IMR-90 (cell line): ENCODE data around the gene SMIM7. TPM values are rescaled to one million over a fixed set of nuclear protein-coding genes. Genes with fewer than 3 reads are reported as not detected.

Experiments
- ATAC-seq: fragments of 200-7000 bp; cut with Tn5 transposase; 2 replicates; pipeline ENCODE4 v1.9.1; 2020; ENCODE audit warnings: low read depth, mild to moderate bottlenecking, moderate library complexity
- BruUV-seq: library from RNA; stranded (reverse); fragments of 400-500 nt; replicated peaks from 2 replicates; lab custom pipeline; 2021; lab: Mats Ljungman, UMichigan
- CTCF ChIA-PET: fragments of 300-600 bp; formaldehyde crosslinking; extraction: SDS; loops from one replicate; lab custom pipeline; 2021; ENCODE audit warnings: antibody characterized with exemption; lab: Yijun Ruan, JAX
- POLR2A ChIA-PET: fragments of 300-600 bp; sonication (Branson Sonifier 250); formaldehyde crosslinking; loops from one replicate; lab custom pipeline; 2022; ENCODE audit warnings: antibody characterized with exemption; ENCODE audit not compliant: unreplicated experiment; lab: Charles Lee
- DNase-seq: peaks from one replicate; pipeline ENCODE4 v3.0.0; 2013
- H2AFZ ChIP-seq: replicated peaks from 2 replicates; pipeline ENCODE3; 2013; ENCODE audit warnings: low read length, mild to moderate bottlenecking; ENCODE audit not compliant: poor library complexity
- H2AK5ac ChIP-seq: 2 replicates; pipeline ENCODE4 v1.6.1; 2013; ENCODE audit warnings: low read depth, low read length, inconsistent platforms
- H2AK9ac ChIP-seq: replicated peaks from 2 replicates; pipeline ENCODE3; 2013; ENCODE audit warnings: mild to moderate bottlenecking, low read depth, low read length, moderate library complexity; ENCODE audit not compliant: poor library complexity
- H2BK120ac ChIP-seq: 2 replicates; pipeline ENCODE4 v1.6.1; 2013; ENCODE audit warnings: low read depth, low read length, inconsistent platforms
- H2BK15ac ChIP-seq: 3 replicates; pipeline ENCODE4 v1.6.1; 2013; ENCODE audit warnings: low read depth, low read length, inconsistent platforms
- H2BK20ac ChIP-seq: 2 replicates; pipeline ENCODE4 v1.6.1; 2013; ENCODE audit warnings: low read depth, mild to moderate bottlenecking, inconsistent platforms, low read length, moderate library complexity
- H2BK5ac ChIP-seq: 2 replicates; pipeline ENCODE4 v1.6.1; 2013; ENCODE audit warnings: mild to moderate bottlenecking, low read depth, low read length, inconsistent platforms; ENCODE audit not compliant: poor library complexity, severe bottlenecking
- H3K14ac ChIP-seq: replicated peaks from 2 replicates; pipeline ENCODE4 v1.6.1; 2013; ENCODE audit warnings: low read depth, low read length, inconsistent platforms
- H3K18ac ChIP-seq: 2 replicates; pipeline ENCODE4 v1.6.1; 2013; ENCODE audit warnings: low read depth, low read length, control low read depth
- H3K23ac ChIP-seq: 2 replicates; pipeline ENCODE4 v1.6.1; 2013; ENCODE audit warnings: low read depth, low read length, inconsistent platforms
- H3K27ac ChIP-seq: 2 replicates; pipeline ENCODE4 v1.5.1; 2013; ENCODE audit warnings: mild to moderate bottlenecking, control low read depth, low read length; ENCODE audit not compliant: insufficient read depth
- H3K27me3 ChIP-seq: 2 replicates; pipeline ENCODE4 v1.6.1; 2013; ENCODE audit warnings: low read length; ENCODE audit not compliant: control insufficient read depth, insufficient read depth
- H3K36me3 ChIP-seq: 2 replicates; pipeline ENCODE4 v1.6.1; 2013; ENCODE audit warnings: low read length, mixed read lengths; ENCODE audit not compliant: control insufficient read depth, insufficient read depth
- H3K4ac ChIP-seq: 2 replicates; pipeline ENCODE4 v1.6.1; 2013; ENCODE audit warnings: low read depth, low read length, inconsistent platforms
- H3K4me1 ChIP-seq: 2 replicates; pipeline ENCODE4 v1.6.1; 2013; ENCODE audit warnings: low read length, mixed read lengths; ENCODE audit not compliant: control insufficient read depth, insufficient read depth
- H3K4me2 ChIP-seq: 2 replicates; pipeline ENCODE4 v1.6.1; 2013; ENCODE audit warnings: low read depth, mild to moderate bottlenecking, control low read depth, low read length, moderate library complexity
- H3K4me3 ChIP-seq: 2 replicates; pipeline ENCODE4 v1.5.1; 2013; ENCODE audit warnings: low read depth, mild to moderate bottlenecking, control low read depth, low read length, moderate library complexity; ENCODE audit not compliant: insufficient read depth
- H3K56ac ChIP-seq: 2 replicates; pipeline ENCODE4 v1.6.1; 2013; ENCODE audit warnings: low read length, inconsistent platforms; ENCODE audit not compliant: insufficient read depth; ENCODE audit errors: extremely low read depth
- H3K79me1 ChIP-seq, 2 experiments: 2 replicates each; pipeline ENCODE4 v1.6.1; 2013; ENCODE audit warnings: low read length in 2 of 2, inconsistent platforms in 1 of 2, low read depth in 1 of 2
- H3K9ac ChIP-seq: 2 replicates; pipeline ENCODE4 v1.6.1; 2013; ENCODE audit warnings: low read depth, low read length, control low read depth
- H3K9me1 ChIP-seq: 2 replicates; pipeline ENCODE4 v1.6.1; 2013; ENCODE audit warnings: low read length, inconsistent platforms; ENCODE audit not compliant: insufficient read depth
- H3K9me3 ChIP-seq: 2 replicates; pipeline ENCODE4 v1.6.1; 2013; ENCODE audit warnings: low read length; ENCODE audit not compliant: control insufficient read depth, insufficient read depth
- H4K20me1 ChIP-seq: 2 replicates; pipeline ENCODE4 v1.6.1; 2013; ENCODE audit warnings: low read length, inconsistent platforms; ENCODE audit not compliant: insufficient read depth
- H4K5ac ChIP-seq: 2 replicates; pipeline ENCODE4 v1.6.1; 2013; ENCODE audit warnings: mild to moderate bottlenecking, low read depth, low read length, control low read depth
- H4K8ac ChIP-seq, 2 experiments: 2 replicates each; pipeline ENCODE4 v1.6.1; 2013; ENCODE audit warnings: low read depth in 2 of 2, low read length in 2 of 2, control low read depth in 1 of 2, inconsistent platforms in 1 of 2
- H4K91ac ChIP-seq: 2 replicates; pipeline ENCODE4 v1.6.1; 2013; ENCODE audit warnings: low read depth, low read length, inconsistent platforms; ENCODE audit not compliant: insufficient read depth
- BHLHE40 ChIP-seq: fragments of 150-350 bp; IDR thresholded peaks from 2 replicates; pipeline ENCODE4 v1.6.1; 2016; ENCODE audit warnings: mild to moderate bottlenecking, low read depth, low read length
- CEBPB ChIP-seq: IDR thresholded peaks from 2 replicates; pipeline ENCODE4 v1.6.1; 2012; ENCODE audit warnings: low read depth, low read length, improper control_type of control experiment
- CHD1 ChIP-seq: IDR thresholded peaks from 2 replicates; pipeline ENCODE4 v1.6.1; 2012; ENCODE audit warnings: low read depth, low read length, improper control_type of control experiment
- CTCF ChIP-seq: conservative IDR thresholded peaks from 2 replicates; pipeline ENCODE4 v1.5.1; 2012; ENCODE audit warnings: mild to moderate bottlenecking, low read depth, low read length, improper control_type of control experiment
- FOS ChIP-seq: fragments of 150-350 bp; IDR thresholded peaks from 2 replicates; pipeline ENCODE4 v1.6.1; 2016; ENCODE audit warnings: low read depth, low read length
- MAFK ChIP-seq: IDR thresholded peaks from 2 replicates; pipeline ENCODE4 v1.6.1; 2012; ENCODE audit warnings: low read depth, low read length, improper control_type of control experiment
- MAZ ChIP-seq: IDR thresholded peaks from 2 replicates; pipeline ENCODE4 v1.6.1; 2012; ENCODE audit warnings: low read depth, mild to moderate bottlenecking, low read length, improper control_type of control experiment, moderate library complexity, borderline replicate concordance
- MXI1 ChIP-seq: IDR thresholded peaks from 2 replicates; pipeline ENCODE4 v1.6.1; 2012; ENCODE audit warnings: low read depth, mild to moderate bottlenecking, low read length, moderate library complexity, borderline replicate concordance
- NFE2L2 ChIP-seq: fragments of 150-350 bp; IDR thresholded peaks from 2 replicates; pipeline ENCODE4 v1.6.1; 2016; ENCODE audit warnings: low read depth, mild to moderate bottlenecking, low read length
- POLR2A ChIP-seq: IDR thresholded peaks from 2 replicates; pipeline ENCODE4 v1.6.1; 2012; ENCODE audit warnings: mild to moderate bottlenecking, low read depth, low read length
- RAD21 ChIP-seq: IDR thresholded peaks from 2 replicates; pipeline ENCODE4 v1.6.1; 2012; ENCODE audit warnings: low read length, improper control_type of control experiment
- RCOR1 ChIP-seq: IDR thresholded peaks from 2 replicates; pipeline ENCODE4 v1.6.1; 2012; ENCODE audit warnings: mild to moderate bottlenecking, low read length, improper control_type of control experiment; ENCODE audit not compliant: insufficient replicate concordance
- RFX5 ChIP-seq: IDR thresholded peaks from 2 replicates; pipeline ENCODE4 v1.8.0; 2012; ENCODE audit warnings: low read depth, mild to moderate bottlenecking, low read length, moderate library complexity
- SMC3 ChIP-seq: fragments of 150-350 bp; IDR thresholded peaks from 2 replicates; pipeline ENCODE4 v1.6.1; 2016; ENCODE audit warnings: low read depth, mild to moderate bottlenecking, antibody characterized with exemption, low read length, moderate library complexity
- WGBS, 2 experiments: methylation state at CpG; one replicate each; pipeline versions ENCODE4 v1.1.5 to v1.1.7; 2013; ENCODE audit warnings: missing lambda C conversion rate in 2 of 2; ENCODE audit not compliant: insufficient read length in 1 of 2; ENCODE audit errors: extremely low coverage in 2 of 2; 5-methylcytosine and 5-hydroxymethylcytosine counted together
- dilution Hi-C: fragments of 300-500 bp; cut with HindIII; formaldehyde crosslinking; loops from one replicate; pipeline ENCODE4 v1.14.3; 2018; ENCODE audit warnings: low sequenced_read_pairs; ENCODE audit not compliant: unreplicated experiment
- in situ Hi-C: fragments of 300-500 bp; cut with MboI; formaldehyde crosslinking; loops from 3 replicates; pipeline ENCODE4 v1.14.3; 2019; ENCODE audit warnings: low sequenced_read_pairs, inconsistent platforms, mixed read lengths
- intact Hi-C: fragments of 100-400 bp; cut with micrococcal nuclease; formaldehyde crosslinking; loops from 2 replicates; pipeline ENCODE4 v1.10.0; 2022
- polyA plus RNA-seq, 3 experiments: library from polyadenylated mRNA; depleted of rRNA; stranded (reverse); fragments of >200 nt; gene quantifications; 2 replicates each; pipeline ENCODE4 v1.2.3, GENCODE V29; 2012; ENCODE audit warnings: low replicate concordance in 1 of 3
- total RNA-seq: library from RNA; depleted of rRNA; stranded (reverse); fragments of >200 nt; gene quantifications from 2 replicates; pipeline ENCODE4 v1.2.3, GENCODE V29; 2012
- TF ChIP-seq, protein P1 (sequence below): fragments of 150-350 bp; IDR thresholded peaks from 2 replicates; pipeline ENCODE4 v1.6.1; 2016; ENCODE audit warnings: low read depth, mild to moderate bottlenecking, low read length, moderate library complexity, borderline replicate concordance
- TF ChIP-seq, protein P2 (sequence below): fragments of 150-350 bp; IDR thresholded peaks from 2 replicates; pipeline ENCODE4 v1.6.1; 2017; ENCODE audit warnings: mild to moderate bottlenecking, antibody characterized with exemption, low read length, low read depth

The SMIM7 gene
- total and polyA plus RNA-seq, 2 of the 4 experiments (the other 2 are of a cell fraction) = 55.7 to 64.8 TPM

GRCh38 chr19:16612636-16613035 is 47.3 kb downstream of the SMIM7 start:
- peaks cover 90% of the 10 kb centered on the region for H4K20me1 ChIP-seq
- H2BK15ac ChIP-seq = no peak overlapping the region
- H3K27me3 ChIP-seq = no peaks in the 10 kb centered on the region
- H3K9me3 ChIP-seq = no peaks in the 10 kb centered on the region
- H3K56ac ChIP-seq = no peak overlapping the region
- no peak overlapping the region for H3K18ac ChIP-seq
- no peak overlapping the region for H3K23ac ChIP-seq
- DNase-seq = no peak
- ChIA-PET CTCF (no interaction called here), POLR2A (no interaction called here)
- intact Hi-C loops (no loop called here), in situ Hi-C loops (no loop called here), dilution Hi-C loops (no loop called here)
- no peak for TF ChIP-seq MAFK
- TF ChIP-seq, protein P1, sequence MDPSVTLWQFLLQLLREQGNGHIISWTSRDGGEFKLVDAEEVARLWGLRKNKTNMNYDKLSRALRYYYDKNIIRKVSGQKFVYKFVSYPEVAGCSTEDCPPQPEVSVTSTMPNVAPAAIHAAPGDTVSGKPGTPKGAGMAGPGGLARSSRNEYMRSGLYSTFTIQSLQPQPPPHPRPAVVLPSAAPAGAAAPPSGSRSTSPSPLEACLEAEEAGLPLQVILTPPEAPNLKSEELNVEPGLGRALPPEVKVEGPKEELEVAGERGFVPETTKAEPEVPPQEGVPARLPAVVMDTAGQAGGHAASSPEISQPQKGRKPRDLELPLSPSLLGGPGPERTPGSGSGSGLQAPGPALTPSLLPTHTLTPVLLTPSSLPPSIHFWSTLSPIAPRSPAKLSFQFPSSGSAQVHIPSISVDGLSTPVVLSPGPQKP = no peak
- no peak for TF ChIP-seq SMC3
- TF ChIP-seq CHD1 = no peak
- TF ChIP-seq CTCF = no peak
- TF ChIP-seq RCOR1 = no peak
- no peak for TF ChIP-seq MXI1
- no peak for TF ChIP-seq NFE2L2
- TF ChIP-seq CEBPB = no peak
- TF ChIP-seq RAD21 = no peak
- no peak for TF ChIP-seq MAZ
- no peak for TF ChIP-seq RFX5
- no peak for TF ChIP-seq POLR2A
- TF ChIP-seq FOS = no peak
- TF ChIP-seq, protein P2, sequence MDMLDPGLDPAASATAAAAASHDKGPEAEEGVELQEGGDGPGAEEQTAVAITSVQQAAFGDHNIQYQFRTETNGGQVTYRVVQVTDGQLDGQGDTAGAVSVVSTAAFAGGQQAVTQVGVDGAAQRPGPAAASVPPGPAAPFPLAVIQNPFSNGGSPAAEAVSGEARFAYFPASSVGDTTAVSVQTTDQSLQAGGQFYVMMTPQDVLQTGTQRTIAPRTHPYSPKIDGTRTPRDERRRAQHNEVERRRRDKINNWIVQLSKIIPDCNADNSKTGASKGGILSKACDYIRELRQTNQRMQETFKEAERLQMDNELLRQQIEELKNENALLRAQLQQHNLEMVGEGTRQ = no peak
- TF ChIP-seq BHLHE40 = no peak
- no peak overlapping the region for H2BK120ac ChIP-seq
- H3K4ac ChIP-seq = no peak overlapping the region
- H2AK9ac ChIP-seq = no peak overlapping the region
- no peak overlapping the region for H4K91ac ChIP-seq
- H2BK5ac ChIP-seq = no peak overlapping the region
- H3K79me1 ChIP-seq = peaks cover 36 to 92% of the 10 kb centered on the region in 2 experiments
- no peak overlapping the region for H2AFZ ChIP-seq
- WGBS, 2 experiments = no CpG with 5 or more reads among the region's 3 CpGs
- H4K5ac ChIP-seq = no peak overlapping the region
- no peak overlapping the region for H3K27ac ChIP-seq
- H3K4me3 ChIP-seq = no peak overlapping the region
- H3K14ac ChIP-seq = no peak overlapping the region
- H2AK5ac ChIP-seq = no peak overlapping the region
- no peak overlapping the region for H3K4me2 ChIP-seq
- H3K4me1 ChIP-seq = peaks cover 7% of the 10 kb centered on the region
- no peak for ATAC-seq
- BruUV-seq = no TSS peak
- H3K9me1 ChIP-seq = peaks cover 53% of the 10 kb centered on the region
- H3K9ac ChIP-seq = no peak overlapping the region
- H2BK20ac ChIP-seq = no peak overlapping the region
- no peaks in the 10 kb centered on the region for H3K36me3 ChIP-seq
- H4K8ac ChIP-seq = no peak overlapping the region
